ENCODE measurements around the gene CDK6.

Gene CDK6

GRCh38 chr7:92731335-92732063 is 104.9 kb downstream of the CDK6 start:
- DNase-seq = no peak

GRCh38 chr7:92730808-92731207 is 105.6 kb downstream of the CDK6 start:
- no peak for DNase-seq

- DNase-seq = no peak
These were observed 106.6 kb downstream of the CDK6 start for GRCh38 chr7:92729751-92730150.

- no peak for DNase-seq
These were observed 107.2 kb downstream of the CDK6 start for GRCh38 chr7:92729172-92729571.

- no peak for DNase-seq
These were observed 108.6 kb downstream of the CDK6 start for GRCh38 chr7:92727755-92728154.

- no peak for DNase-seq
These were observed 111.0 kb downstream of the CDK6 start for GRCh38 chr7:92725161-92725925.

- no peak for DNase-seq
These were observed 112.4 kb downstream of the CDK6 start for GRCh38 chr7:92723943-92724342.

GRCh38 chr7:92723205-92723604 is 113.2 kb downstream of the CDK6 start:
- no peak for DNase-seq

GRCh38 chr7:92722541-92722940 is 113.8 kb downstream of the CDK6 start:
- no peak for DNase-seq

GRCh38 chr7:92720604-92721350 is 115.6 kb downstream of the CDK6 start:
- DNase-seq = no peak

- peak; percentile 41 for DNase-seq
These were observed 118.2 kb downstream of the CDK6 start for GRCh38 chr7:92717993-92718716.

GRCh38 chr7:92717623-92717992 is 118.8 kb downstream of the CDK6 start:
- DNase-seq = no peak

- no peak for DNase-seq
These were observed 119.4 kb downstream of the CDK6 start for GRCh38 chr7:92716825-92717580.

- no peak for DNase-seq
These were observed 120.4 kb downstream of the CDK6 start for GRCh38 chr7:92715963-92716362.

- no peak for DNase-seq
These were observed 121.6 kb downstream of the CDK6 start for GRCh38 chr7:92714767-92715166.

- DNase-seq = no peak
These were observed 122.1 kb downstream of the CDK6 start for GRCh38 chr7:92714280-92714679.

GRCh38 chr7:92709912-92710311 is 126.5 kb downstream of the CDK6 start:
- no peak for DNase-seq

- DNase-seq = no peak
These were observed 127.2 kb downstream of the CDK6 start for GRCh38 chr7:92709150-92709549.

GRCh38 chr7:92708111-92709042 is 128.0 kb downstream of the CDK6 start:
- no peak for DNase-seq

GRCh38 chr7:92707435-92707834 is 128.9 kb downstream of the CDK6 start:
- DNase-seq = no peak

- DNase-seq = no peak
These were observed 129.8 kb downstream of the CDK6 start for GRCh38 chr7:92706563-92706962.
